Left ventricle myocardium superior (tissue), 1 donor: ENCODE data around the gene IPO13. TPM values are rescaled to one million over a fixed set of nuclear protein-coding genes. Genes with fewer than 3 reads are reported as not detected.

Source experiments
- total RNA-seq: library from RNA; stranded (reverse); fragmentation: NEBNext Ultra II Directional; extraction: Animal tissue kit (Norgen Biotek cat#: 25700); gene quantifications from one replicate; pipeline ENCODE4 v1.2.1, GENCODE V29; 2021
- donor health status: DM: no; HTN: yes; CAD: no; lungs with severe emphysema.

IPO13 gene
- total RNA-seq, 1 donor from 2014 or later, result 60.0 TPM

Other genes starting within 250 kb of the IPO13 start
- gene ST3GAL3, start 239.4 kb upstream of the IPO13 start, total RNA-seq, result 24.7 TPM
- not detected for gene ARTN, start 13.1 kb upstream of the IPO13 start, total RNA-seq
- 13.3 TPM for gene DPH2, start 23.1 kb downstream of the IPO13 start, total RNA-seq
- 89.6 TPM for gene ATP6V0B, start 28.0 kb downstream of the IPO13 start, total RNA-seq
- gene B4GALT2, start 32.3 kb downstream of the IPO13 start, total RNA-seq, result 35.6 TPM
- gene CCDC24, start 44.6 kb downstream of the IPO13 start, total RNA-seq, result 1.0 TPM
- gene SLC6A9, start 84.5 kb downstream of the IPO13 start, total RNA-seq, result 1.6 TPM
- not detected for gene KLF17, start 171.9 kb downstream of the IPO13 start, total RNA-seq
- gene KLF18, start 194.7 kb downstream of the IPO13 start, total RNA-seq, result not detected